HepG2 (cell line): ENCODE measurements around the gene ATOSB. TPM values are rescaled to one million over a fixed set of nuclear protein-coding genes. Genes with fewer than 3 reads are reported as not detected.

Source experiments
- DNMT3B ChIP-seq: conservative IDR thresholded peaks from 2 replicates; pipeline ENCODE4 v1.6.1; 2016; ENCODE audit warnings: missing biosample characterization, control low read depth
- ERF ChIP-seq: IDR thresholded peaks from 2 replicates; pipeline ENCODE4 v1.6.1; 2018; ENCODE audit warnings: missing biosample characterization, missing genetic modification reagents
- KDM2A ChIP-seq: sonication (generic); formaldehyde crosslinking; IDR thresholded peaks from 2 replicates; pipeline ENCODE4 v1.4.0; 2020; ENCODE audit warnings: low read depth, missing genetic modification reagents, borderline replicate concordance
- KLF15 ChIP-seq: sonication (generic); formaldehyde crosslinking; IDR thresholded peaks from 2 replicates; pipeline ENCODE4 v1.8.1; 2023; ENCODE audit warnings: borderline replicate concordance, mild to moderate bottlenecking, inconsistent platforms, missing genetic modification reagents, mixed read lengths
- SIN3A ChIP-seq: IDR thresholded peaks from 2 replicates; pipeline ENCODE4 v1.6.1; 2011; ENCODE audit warnings: low read depth, mild to moderate bottlenecking, control low read depth, low read length, borderline replicate concordance
- STAG1 ChIP-seq: sonication (generic); formaldehyde crosslinking; IDR thresholded peaks from 2 replicates; pipeline ENCODE4 v1.4.0; 2020; ENCODE audit warnings: missing genetic modification reagents
- TOE1 ChIP-seq: sonication (generic); formaldehyde crosslinking; IDR thresholded peaks from 2 replicates; pipeline ENCODE4 v1.4.0; 2020; ENCODE audit warnings: mild to moderate bottlenecking, missing genetic modification reagents
- ZBTB1 ChIP-seq: sonication (generic); formaldehyde crosslinking; IDR thresholded peaks from 2 replicates; pipeline ENCODE4 v1.4.0; 2020; ENCODE audit warnings: missing genetic modification reagents, borderline replicate concordance
- ZFP1 ChIP-seq: IDR thresholded peaks from 2 replicates; pipeline ENCODE4 v1.6.1; 2016
- ZFY ChIP-seq: sonication (generic); formaldehyde crosslinking; IDR thresholded peaks from 2 replicates; pipeline ENCODE4 v1.4.0; 2020; ENCODE audit warnings: missing genetic modification reagents
- ZNF317 ChIP-seq: sonication (generic); formaldehyde crosslinking; IDR thresholded peaks from 2 replicates; pipeline ENCODE4 v1.5.0; 2020; ENCODE audit warnings: mild to moderate bottlenecking, missing genetic modification reagents
- ZNF329 ChIP-seq: sonication (generic); formaldehyde crosslinking; IDR thresholded peaks from 2 replicates; pipeline ENCODE4 v1.9.0; 2021; ENCODE audit warnings: low read depth, mild to moderate bottlenecking, missing genetic modification reagents
- ZNF431 ChIP-seq: sonication (generic); formaldehyde crosslinking; IDR thresholded peaks from 2 replicates; pipeline ENCODE4 v1.9.0; 2022; ENCODE audit warnings: missing genetic modification reagents, low read depth, mild to moderate bottlenecking, borderline replicate concordance
- ZNF83 ChIP-seq: sonication (generic); formaldehyde crosslinking; IDR thresholded peaks from 2 replicates; pipeline ENCODE4 v1.4.0; 2020; ENCODE audit warnings: missing genetic modification reagents, mild to moderate bottlenecking, borderline replicate concordance
- ZNF891 ChIP-seq: sonication (generic); formaldehyde crosslinking; IDR thresholded peaks from 2 replicates; pipeline ENCODE4 v1.5.0; 2020; ENCODE audit warnings: mild to moderate bottlenecking, missing genetic modification reagents
- polyA plus RNA-seq, 8 experiments: library from polyadenylated mRNA; depleted of rRNA in 3 of 8; stranded (reverse) in 7 of 8; unstranded in 1 of 8; fragments of >200 nt; fragmentation: Illumina TruSeq in 4 of 8; extraction: Trizol in 4 of 8; gene quantifications; 2 replicates each; pipeline versions ENCODE4 v1.2.1 to v1.2.3, GENCODE V29; 2011 to 2016; ENCODE audit warnings: low read depth in 4 of 8, missing spikeins in 1 of 8, mixed read lengths in 1 of 8; ENCODE audit not compliant: insufficient read depth in 1 of 8
- total RNA-seq, 5 experiments: library from RNA; depleted of rRNA; stranded (reverse); fragments of >200 nt; fragmentation: Illumina TruSeq; extraction: Trizol; gene quantifications; 2 replicates each; pipeline ENCODE4 v1.2.3, GENCODE V29; 2016; ENCODE audit warnings: low read depth in 1 of 5
- TF ChIP-seq, protein P1 (sequence below): IDR thresholded peaks from 2 replicates; pipeline ENCODE4 v1.6.1; 2016; ENCODE audit warnings: control low read depth
- TF ChIP-seq, protein P2 (sequence below): sonication (generic); formaldehyde crosslinking; IDR thresholded peaks from 2 replicates; pipeline ENCODE4 v1.8.0; 2022; ENCODE audit warnings: mild to moderate bottlenecking, missing genetic modification reagents; ENCODE audit not compliant: insufficient replicate concordance
- TF ChIP-seq, protein P3 (sequence below): sonication (generic); formaldehyde crosslinking; IDR thresholded peaks from 2 replicates; pipeline ENCODE4 v1.5.1; 2020; ENCODE audit warnings: missing genetic modification reagents, mild to moderate bottlenecking, borderline replicate concordance
- TF ChIP-seq, protein P4 (sequence below): IDR thresholded peaks from 2 replicates; pipeline ENCODE4 v1.6.1; 2016; ENCODE audit warnings: low read depth
- TF ChIP-seq, protein P5 (sequence below): sonication (generic); formaldehyde crosslinking; IDR thresholded peaks from 2 replicates; pipeline ENCODE4 v1.9.0; 2021; ENCODE audit warnings: missing genetic modification reagents, borderline replicate concordance
- TF ChIP-seq, protein P6 (sequence below): sonication (generic); formaldehyde crosslinking; IDR thresholded peaks from 2 replicates; pipeline ENCODE4 v1.4.0; 2020; ENCODE audit warnings: missing genetic modification reagents, mild to moderate bottlenecking, borderline replicate concordance

The ATOSB gene
- total and polyA plus RNA-seq, 2 of the 13 experiments (the other 11 are each of a cell fraction or from before 2014, with no cell fraction given) = 1.9 to 6.4 TPM

DNA sequence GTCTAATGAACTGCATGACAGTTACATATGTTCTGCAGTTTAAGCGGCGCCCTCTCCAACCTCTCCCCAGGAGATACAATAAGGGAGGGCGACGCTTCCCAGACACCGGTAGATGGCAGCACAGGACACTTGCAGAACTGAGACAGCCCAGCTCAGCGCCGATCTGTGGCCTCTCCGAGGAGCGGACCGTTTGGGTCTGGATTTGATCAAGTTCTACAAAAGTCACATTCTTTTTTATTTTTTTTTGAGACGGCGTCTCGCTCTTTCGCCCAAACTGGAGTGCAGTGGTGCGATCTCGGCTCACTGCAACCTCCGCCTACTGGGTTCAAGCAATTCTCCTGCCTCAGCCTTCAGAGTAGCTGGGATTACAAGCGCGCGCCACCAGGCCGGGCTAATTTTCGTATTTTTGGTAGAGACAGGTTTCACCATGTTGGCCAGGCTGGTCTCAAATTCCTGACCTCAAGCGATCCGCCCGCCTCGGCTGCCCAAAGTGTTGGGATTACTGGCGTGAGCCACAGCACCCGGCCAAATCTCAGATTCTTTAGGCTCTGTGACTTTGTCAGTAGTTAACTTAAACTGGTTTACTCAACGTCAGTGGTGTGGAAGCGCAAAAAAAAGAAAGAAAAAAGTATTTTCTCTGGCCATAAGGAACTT lies 1.4 kb upstream of the ATOSB start (continued):
- TF ChIP-seq, protein P1, sequence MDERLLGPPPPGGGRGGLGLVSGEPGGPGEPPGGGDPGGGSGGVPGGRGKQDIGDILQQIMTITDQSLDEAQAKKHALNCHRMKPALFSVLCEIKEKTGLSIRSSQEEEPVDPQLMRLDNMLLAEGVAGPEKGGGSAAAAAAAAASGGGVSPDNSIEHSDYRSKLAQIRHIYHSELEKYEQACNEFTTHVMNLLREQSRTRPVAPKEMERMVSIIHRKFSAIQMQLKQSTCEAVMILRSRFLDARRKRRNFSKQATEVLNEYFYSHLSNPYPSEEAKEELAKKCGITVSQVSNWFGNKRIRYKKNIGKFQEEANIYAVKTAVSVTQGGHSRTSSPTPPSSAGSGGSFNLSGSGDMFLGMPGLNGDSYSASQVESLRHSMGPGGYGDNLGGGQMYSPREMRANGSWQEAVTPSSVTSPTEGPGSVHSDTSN = no peak
- TF ChIP-seq, protein P2, sequence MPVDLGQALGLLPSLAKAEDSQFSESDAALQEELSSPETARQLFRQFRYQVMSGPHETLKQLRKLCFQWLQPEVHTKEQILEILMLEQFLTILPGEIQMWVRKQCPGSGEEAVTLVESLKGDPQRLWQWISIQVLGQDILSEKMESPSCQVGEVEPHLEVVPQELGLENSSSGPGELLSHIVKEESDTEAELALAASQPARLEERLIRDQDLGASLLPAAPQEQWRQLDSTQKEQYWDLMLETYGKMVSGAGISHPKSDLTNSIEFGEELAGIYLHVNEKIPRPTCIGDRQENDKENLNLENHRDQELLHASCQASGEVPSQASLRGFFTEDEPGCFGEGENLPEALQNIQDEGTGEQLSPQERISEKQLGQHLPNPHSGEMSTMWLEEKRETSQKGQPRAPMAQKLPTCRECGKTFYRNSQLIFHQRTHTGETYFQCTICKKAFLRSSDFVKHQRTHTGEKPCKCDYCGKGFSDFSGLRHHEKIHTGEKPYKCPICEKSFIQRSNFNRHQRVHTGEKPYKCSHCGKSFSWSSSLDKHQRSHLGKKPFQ = no peak
- TF ChIP-seq ZFP1 (CRISPR knock-in tag) = no peak
- TF ChIP-seq, protein P3, sequence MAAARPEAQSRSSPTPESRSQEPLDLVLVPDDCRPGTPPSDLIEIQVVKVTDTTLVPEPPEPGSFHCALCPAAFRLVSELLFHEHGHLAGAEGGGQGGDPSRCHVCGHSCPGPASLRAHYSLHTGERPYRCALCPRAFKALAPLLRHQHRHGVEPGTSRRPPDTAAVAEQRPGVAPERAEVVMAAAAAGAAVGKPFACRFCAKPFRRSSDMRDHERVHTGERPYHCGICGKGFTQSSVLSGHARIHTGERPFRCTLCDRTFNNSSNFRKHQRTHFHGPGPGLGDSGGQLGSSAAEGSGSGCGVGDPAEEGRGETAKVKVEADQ (CRISPR knock-in tag) = no peak
- peak; percentile 54; the same call in 1 of the 2 replicates for TF ChIP-seq SIN3A
- TF ChIP-seq KLF15 (CRISPR knock-in tag) = no peak
- TF ChIP-seq KDM2A (CRISPR knock-in tag) = peak; percentile 82; the same call in 1 of the 2 replicates
- no peak for TF ChIP-seq ZNF83
- no peak for TF ChIP-seq ZNF891 (CRISPR knock-in tag)
- no peak for TF ChIP-seq ZNF317 (CRISPR knock-in tag)
- peak; percentile 48 for TF ChIP-seq ZFY (CRISPR knock-in tag)
- TF ChIP-seq ZNF431 (CRISPR knock-in tag) = no peak
- TF ChIP-seq, protein P4, sequence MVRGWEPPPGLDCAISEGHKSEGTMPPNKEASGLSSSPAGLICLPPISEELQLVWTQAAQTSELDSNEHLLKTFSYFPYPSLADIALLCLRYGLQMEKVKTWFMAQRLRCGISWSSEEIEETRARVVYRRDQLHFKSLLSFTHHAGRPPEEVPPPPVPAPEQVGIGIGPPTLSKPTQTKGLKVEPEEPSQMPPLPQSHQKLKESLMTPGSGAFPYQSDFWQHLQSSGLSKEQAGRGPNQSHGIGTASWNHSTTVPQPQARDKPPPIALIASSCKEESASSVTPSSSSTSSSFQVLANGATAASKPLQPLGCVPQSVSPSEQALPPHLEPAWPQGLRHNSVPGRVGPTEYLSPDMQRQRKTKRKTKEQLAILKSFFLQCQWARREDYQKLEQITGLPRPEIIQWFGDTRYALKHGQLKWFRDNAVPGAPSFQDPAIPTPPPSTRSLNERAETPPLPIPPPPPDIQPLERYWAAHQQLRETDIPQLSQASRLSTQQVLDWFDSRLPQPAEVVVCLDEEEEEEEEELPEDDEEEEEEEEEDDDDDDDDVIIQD (CRISPR knock-in tag) = no peak
- TF ChIP-seq, protein P5, sequence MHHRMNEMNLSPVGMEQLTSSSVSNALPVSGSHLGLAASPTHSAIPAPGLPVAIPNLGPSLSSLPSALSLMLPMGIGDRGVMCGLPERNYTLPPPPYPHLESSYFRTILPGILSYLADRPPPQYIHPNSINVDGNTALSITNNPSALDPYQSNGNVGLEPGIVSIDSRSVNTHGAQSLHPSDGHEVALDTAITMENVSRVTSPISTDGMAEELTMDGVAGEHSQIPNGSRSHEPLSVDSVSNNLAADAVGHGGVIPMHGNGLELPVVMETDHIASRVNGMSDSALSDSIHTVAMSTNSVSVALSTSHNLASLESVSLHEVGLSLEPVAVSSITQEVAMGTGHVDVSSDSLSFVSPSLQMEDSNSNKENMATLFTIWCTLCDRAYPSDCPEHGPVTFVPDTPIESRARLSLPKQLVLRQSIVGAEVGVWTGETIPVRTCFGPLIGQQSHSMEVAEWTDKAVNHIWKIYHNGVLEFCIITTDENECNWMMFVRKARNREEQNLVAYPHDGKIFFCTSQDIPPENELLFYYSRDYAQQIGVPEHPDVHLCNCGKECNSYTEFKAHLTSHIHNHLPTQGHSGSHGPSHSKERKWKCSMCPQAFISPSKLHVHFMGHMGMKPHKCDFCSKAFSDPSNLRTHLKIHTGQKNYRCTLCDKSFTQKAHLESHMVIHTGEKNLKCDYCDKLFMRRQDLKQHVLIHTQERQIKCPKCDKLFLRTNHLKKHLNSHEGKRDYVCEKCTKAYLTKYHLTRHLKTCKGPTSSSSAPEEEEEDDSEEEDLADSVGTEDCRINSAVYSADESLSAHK (CRISPR knock-in tag) = no peak
- peak; percentile 90 for TF ChIP-seq STAG1 (CRISPR knock-in tag)
- TF ChIP-seq ERF (CRISPR knock-in tag) = no peak
- no peak for TF ChIP-seq DNMT3B
- no peak for TF ChIP-seq TOE1
- no peak for TF ChIP-seq ZBTB1
- TF ChIP-seq ZNF329 (CRISPR knock-in tag) = no peak
- TF ChIP-seq, protein P6, sequence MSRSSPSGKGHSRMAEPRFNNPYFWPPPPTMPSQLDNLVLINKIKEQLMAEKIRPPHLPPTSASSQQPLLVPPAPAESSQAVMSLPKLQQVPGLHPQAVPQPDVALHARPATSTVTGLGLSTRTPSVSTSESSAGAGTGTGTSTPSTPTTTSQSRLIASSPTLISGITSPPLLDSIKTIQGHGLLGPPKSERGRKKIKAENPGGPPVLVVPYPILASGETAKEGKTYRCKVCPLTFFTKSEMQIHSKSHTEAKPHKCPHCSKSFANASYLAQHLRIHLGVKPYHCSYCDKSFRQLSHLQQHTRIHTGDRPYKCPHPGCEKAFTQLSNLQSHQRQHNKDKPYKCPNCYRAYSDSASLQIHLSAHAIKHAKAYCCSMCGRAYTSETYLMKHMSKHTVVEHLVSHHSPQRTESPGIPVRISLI (CRISPR knock-in tag) = 0 out of 2 replicates have a peak, but pooled peaks have one; percentile 43
